ENCODE data around the gene RHBDF2. TPM values are rescaled to one million over a fixed set of nuclear protein-coding genes. Genes with fewer than 3 reads are reported as not detected.
A peak's percentile ranks its signal among the peaks of the same experiment; 100 is the strongest.

The RHBDF2 gene
- total and polyA plus RNA-seq, 4 donors: 20.1 to 116 (median 39.6) TPM

DNA sequence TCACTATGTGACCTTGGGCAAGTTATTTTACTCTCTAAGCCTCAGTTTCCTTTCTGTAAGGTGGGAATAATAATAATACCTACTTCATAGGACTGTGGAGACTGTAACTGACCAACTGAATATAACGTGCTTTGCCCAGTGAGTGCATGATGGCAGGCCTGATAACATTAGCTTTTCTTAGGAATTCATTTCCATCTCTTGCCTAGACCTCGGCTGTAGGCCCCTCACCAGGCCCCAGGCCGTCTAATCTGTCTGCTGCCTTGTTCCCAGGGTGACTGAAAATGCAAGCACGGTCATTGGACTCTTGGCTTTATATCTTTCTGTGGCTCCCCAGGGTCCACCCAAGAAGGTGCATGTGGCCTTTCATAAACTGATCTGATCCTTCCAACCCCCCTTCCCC lies 41.5 kb downstream of the RHBDF2 start:
- ATAC-seq (ENCODE audit: insufficient read depth, low FRiP score): no peak
- DNase-seq: no peak
- H3K9ac ChIP-seq (ENCODE audit: insufficient read depth in 1 of 2, low read length in 2 of 2): no peak overlapping the region
- 89 to 90% methylated on average over 4 of the region's 4 CpGs for WGBS, 2 donors
- H3K4me1 ChIP-seq (ENCODE audit: control insufficient read depth in 5 of 5, insufficient read depth in 5 of 5, low read length in 5 of 5): no peaks in the 10 kb centered on the region
- no peak overlapping the region for H3K27ac ChIP-seq (ENCODE audit: low read depth in 1 of 2, low read length in 1 of 2)
- H3K9me3 ChIP-seq (ENCODE audit: control insufficient read depth in 4 of 4, insufficient read depth in 3 of 4, low read length in 3 of 4): no peaks in the 10 kb centered on the region
- H3K4me3 ChIP-seq: no peak overlapping the region
- no peaks in the 10 kb centered on the region for H3K27me3 ChIP-seq (ENCODE audit: control insufficient read depth in 3 of 3, insufficient read depth in 3 of 3, low read length in 2 of 3)
- no peaks in the 10 kb centered on the region for H3K36me3 ChIP-seq (ENCODE audit: control insufficient read depth in 4 of 4, insufficient read depth in 4 of 4, low read length in 4 of 4)
- TF ChIP-seq, protein P1, sequence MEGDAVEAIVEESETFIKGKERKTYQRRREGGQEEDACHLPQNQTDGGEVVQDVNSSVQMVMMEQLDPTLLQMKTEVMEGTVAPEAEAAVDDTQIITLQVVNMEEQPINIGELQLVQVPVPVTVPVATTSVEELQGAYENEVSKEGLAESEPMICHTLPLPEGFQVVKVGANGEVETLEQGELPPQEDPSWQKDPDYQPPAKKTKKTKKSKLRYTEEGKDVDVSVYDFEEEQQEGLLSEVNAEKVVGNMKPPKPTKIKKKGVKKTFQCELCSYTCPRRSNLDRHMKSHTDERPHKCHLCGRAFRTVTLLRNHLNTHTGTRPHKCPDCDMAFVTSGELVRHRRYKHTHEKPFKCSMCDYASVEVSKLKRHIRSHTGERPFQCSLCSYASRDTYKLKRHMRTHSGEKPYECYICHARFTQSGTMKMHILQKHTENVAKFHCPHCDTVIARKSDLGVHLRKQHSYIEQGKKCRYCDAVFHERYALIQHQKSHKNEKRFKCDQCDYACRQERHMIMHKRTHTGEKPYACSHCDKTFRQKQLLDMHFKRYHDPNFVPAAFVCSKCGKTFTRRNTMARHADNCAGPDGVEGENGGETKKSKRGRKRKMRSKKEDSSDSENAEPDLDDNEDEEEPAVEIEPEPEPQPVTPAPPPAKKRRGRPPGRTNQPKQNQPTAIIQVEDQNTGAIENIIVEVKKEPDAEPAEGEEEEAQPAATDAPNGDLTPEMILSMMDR (IDR thresholded peaks at IDR 0.05; ENCODE audit: control extremely low read depth, extremely low read depth): no peak

DNA sequence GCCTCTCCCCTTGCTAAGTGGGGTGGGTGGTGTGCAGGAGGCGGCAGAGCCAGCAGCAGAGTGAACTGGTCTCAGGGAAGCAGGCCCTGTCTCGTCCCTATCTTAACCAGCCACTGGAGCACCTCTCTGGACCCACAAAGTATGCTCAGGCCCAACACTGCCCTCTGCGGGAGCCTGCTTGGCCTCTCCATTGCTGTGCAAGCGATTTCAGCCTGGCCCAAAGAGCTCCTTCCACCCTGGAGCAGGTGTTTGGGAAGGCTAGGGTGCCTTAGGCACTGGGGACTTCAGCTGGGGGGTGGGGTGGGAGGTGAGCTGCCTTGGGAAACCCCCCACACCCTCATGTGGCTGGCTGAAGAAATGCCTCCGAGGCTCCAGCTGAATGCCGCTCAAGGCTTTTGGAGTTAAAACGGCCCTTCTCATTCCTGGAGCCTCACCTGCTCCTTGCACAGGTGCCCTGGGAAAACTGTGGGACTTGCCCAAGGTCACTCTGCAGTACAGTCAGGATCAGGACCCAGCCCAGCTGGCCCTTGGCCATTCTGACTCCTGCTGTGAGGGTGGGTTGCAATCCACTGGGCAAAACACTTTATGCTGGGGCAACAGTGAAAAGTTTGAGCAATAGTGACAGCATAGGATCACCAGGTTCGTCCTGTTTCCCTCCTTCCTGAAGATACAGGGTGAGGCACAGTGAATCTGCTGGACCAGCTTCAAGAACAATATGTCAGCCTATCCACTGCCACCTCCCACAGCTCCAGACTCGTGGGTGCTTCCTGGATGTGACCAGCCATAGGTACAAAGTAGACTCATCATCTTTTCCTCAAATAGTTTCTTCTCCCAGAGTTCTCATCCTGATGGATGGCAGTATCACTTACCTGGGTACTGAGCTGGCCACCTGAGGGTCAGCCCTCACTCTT lies 42.4 kb downstream of the RHBDF2 start:
- TF ChIP-seq, protein P1 (IDR thresholded peaks at IDR 0.05; ENCODE audit: control extremely low read depth, extremely low read depth): no peak
- Histone ChIP-seq H3K4me1 (ENCODE audit: control insufficient read depth in 5 of 5, insufficient read depth in 5 of 5, low read length in 5 of 5) (no peaks in the 10 kb centered on the region), H3K27me3 (ENCODE audit: control insufficient read depth in 3 of 3, insufficient read depth in 3 of 3, low read length in 2 of 3) (no peaks in the 10 kb centered on the region), H3K9me3 (ENCODE audit: control insufficient read depth in 4 of 4, insufficient read depth in 3 of 4, low read length in 3 of 4) (no peaks in the 10 kb centered on the region), H3K36me3 (ENCODE audit: control insufficient read depth in 4 of 4, insufficient read depth in 4 of 4, low read length in 4 of 4) (no peaks in the 10 kb centered on the region), H3K27ac (ENCODE audit: low read depth in 1 of 2, low read length in 1 of 2) (no peak overlapping the region), H3K9ac (ENCODE audit: insufficient read depth in 1 of 2, low read length in 2 of 2) (no peak overlapping the region), H3K4me3 (no peak overlapping the region)
- DNase-seq (peak; percentile 46 to 48 (median 48)), ATAC-seq (ENCODE audit: insufficient read depth, low FRiP score) (no peak)
- 49 to 62% methylated on average over 9 of the region's 9 CpGs for WGBS, 2 donors

DNA sequence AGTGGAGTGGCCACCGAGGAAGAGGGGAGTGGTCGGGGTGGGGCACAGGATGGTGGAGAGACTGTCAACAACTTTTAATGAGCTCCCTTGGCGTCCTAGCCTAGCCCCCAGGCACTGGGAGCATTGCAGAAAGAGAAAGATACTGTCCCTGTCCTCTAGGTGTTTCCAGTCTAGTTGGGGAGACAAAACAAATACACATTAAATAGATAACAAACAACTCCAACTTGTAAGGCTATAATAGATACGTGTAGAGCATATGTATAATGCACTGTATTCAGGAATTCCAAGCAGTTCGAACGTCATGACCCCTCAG lies 47.8 kb downstream of the RHBDF2 start:
- no peak for DNase-seq

More for the DNA sequence above, 47.8 kb downstream of the RHBDF2 start:
- no peak overlapping the region for H3K27ac ChIP-seq (ENCODE audit: low read depth in 1 of 2, low read length in 1 of 2)
- peaks cover 0 to 15% (median 0%) of the 10 kb centered on the region in 5 donors for H3K4me1 ChIP-seq (ENCODE audit: control insufficient read depth in 5 of 5, insufficient read depth in 5 of 5, low read length in 5 of 5)
- TF ChIP-seq, protein P1 (IDR thresholded peaks at IDR 0.05; ENCODE audit: control extremely low read depth, extremely low read depth): no peak
- no peak overlapping the region for H3K4me3 ChIP-seq
- H3K9ac ChIP-seq (ENCODE audit: insufficient read depth in 1 of 2, low read length in 2 of 2): no peak overlapping the region
- no peak for ATAC-seq (ENCODE audit: insufficient read depth, low FRiP score)
- 27 to 32% methylated on average over 6 of the region's 6 CpGs for WGBS, 2 donors
- no peaks in the 10 kb centered on the region for H3K27me3 ChIP-seq (ENCODE audit: control insufficient read depth in 3 of 3, insufficient read depth in 3 of 3, low read length in 2 of 3)
- H3K36me3 ChIP-seq (ENCODE audit: control insufficient read depth in 4 of 4, insufficient read depth in 4 of 4, low read length in 4 of 4): no peaks in the 10 kb centered on the region
- no peaks in the 10 kb centered on the region for H3K9me3 ChIP-seq (ENCODE audit: control insufficient read depth in 4 of 4, insufficient read depth in 3 of 4, low read length in 3 of 4)

Measured in lung (tissue), 12 donors.